ENCODE data around the gene SAPCD1.
A peak's percentile ranks its signal among the peaks of the same experiment; 100 is the strongest.

SAPCD1 gene

GRCh38 chr6:31725502-31726350, 36.7 kb upstream of the SAPCD1 start:
- TF ChIP-seq, protein P1, sequence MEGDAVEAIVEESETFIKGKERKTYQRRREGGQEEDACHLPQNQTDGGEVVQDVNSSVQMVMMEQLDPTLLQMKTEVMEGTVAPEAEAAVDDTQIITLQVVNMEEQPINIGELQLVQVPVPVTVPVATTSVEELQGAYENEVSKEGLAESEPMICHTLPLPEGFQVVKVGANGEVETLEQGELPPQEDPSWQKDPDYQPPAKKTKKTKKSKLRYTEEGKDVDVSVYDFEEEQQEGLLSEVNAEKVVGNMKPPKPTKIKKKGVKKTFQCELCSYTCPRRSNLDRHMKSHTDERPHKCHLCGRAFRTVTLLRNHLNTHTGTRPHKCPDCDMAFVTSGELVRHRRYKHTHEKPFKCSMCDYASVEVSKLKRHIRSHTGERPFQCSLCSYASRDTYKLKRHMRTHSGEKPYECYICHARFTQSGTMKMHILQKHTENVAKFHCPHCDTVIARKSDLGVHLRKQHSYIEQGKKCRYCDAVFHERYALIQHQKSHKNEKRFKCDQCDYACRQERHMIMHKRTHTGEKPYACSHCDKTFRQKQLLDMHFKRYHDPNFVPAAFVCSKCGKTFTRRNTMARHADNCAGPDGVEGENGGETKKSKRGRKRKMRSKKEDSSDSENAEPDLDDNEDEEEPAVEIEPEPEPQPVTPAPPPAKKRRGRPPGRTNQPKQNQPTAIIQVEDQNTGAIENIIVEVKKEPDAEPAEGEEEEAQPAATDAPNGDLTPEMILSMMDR (IDR thresholded peaks at IDR 0.05; ENCODE audit: low read depth, low read length, missing control alignments), result no peak
- H3K4me3 ChIP-seq (ENCODE audit: low read depth, low read length), result no peak overlapping the region
- DNase-seq (ENCODE audit: low read depth), result no peak

DNA sequence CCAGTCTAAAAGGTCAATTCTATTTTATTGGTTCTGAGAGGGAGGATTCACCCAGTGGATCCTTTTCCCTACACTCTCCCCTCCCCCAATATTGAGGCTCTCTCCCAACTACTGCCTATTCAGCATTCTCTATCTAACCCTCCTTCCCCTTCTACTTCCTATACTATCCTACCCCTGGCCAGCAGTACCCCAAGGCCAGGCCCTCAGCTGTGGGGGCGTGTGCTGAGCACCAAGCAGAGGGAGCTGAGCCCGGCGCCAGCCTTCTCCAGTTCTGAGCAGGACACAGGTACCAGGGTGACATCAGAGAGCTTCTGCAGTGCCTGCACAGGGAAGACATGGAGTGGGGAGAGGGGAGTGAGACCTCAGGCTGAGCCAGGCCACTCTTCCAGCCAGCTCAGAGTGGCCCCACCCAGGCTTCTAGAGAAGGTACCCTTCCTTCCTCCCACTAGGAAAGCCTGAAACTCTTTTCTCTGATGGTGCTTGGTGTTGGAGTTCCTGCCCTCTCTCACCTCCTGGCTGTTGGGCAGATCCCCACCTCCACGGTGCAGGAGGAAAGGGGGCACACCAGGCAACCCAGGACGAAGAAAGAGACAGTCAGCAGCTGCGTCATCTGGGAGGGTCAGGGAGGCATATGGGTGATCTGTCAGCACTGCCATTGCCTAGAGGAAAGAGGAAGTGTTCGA, 35.3 kb upstream of the SAPCD1 start:
- DNase-seq (ENCODE audit: low read depth), result no peak
- no peak overlapping the region for H3K4me3 ChIP-seq (ENCODE audit: low read depth, low read length)
- TF ChIP-seq, protein P1 (IDR thresholded peaks at IDR 0.05; ENCODE audit: low read depth, low read length, missing control alignments), result no peak

DNA sequence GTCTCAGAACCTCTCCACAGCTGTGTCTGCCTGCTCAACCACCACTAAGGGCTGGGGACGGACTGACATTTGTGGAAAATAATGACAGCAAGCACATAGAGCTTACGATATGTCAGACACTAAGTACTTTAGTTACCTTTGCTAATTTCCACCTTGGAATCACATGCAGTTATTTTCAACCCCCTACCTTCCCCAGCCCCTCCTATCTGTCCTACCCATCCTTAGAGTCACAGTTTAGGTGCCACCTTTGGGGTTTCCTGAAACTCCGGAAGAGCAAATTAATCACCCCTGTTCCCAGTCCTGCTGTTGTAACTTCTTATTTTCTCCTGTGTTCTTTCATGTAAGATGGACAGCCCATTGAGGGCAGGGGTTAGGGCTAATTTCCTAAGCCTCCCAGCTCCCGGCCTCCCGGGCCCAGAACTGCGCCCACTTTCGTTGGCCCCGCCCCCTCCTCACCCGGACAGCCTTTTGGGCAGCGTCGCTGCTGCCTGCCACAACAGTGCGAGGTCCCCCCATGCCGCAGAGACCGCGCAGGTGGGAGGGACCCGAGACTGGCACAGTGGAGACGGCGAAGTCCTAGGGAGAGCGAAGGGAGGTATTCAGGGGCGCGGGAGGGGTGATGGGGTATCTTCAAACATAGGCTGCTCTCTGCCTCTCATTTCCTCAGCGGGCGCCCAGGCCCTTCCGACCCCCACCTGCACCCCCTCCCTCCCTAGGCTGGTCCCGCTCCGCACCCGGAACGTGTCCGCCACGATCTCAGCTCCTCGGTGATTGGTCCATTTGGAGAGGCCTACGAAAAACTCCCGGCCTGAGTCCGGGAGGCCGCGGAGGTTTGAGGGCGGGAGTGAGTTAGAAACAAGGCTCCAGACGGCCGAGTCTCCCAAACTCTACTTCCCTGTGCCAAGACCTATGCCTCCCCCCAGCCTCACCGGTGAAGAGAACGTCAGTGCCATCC, 34.5 kb upstream of the SAPCD1 start:
- TF ChIP-seq, protein P1 (IDR thresholded peaks at IDR 0.05; ENCODE audit: low read depth, low read length, missing control alignments), result no peak
- H3K4me3 ChIP-seq (ENCODE audit: low read depth, low read length), result no peak overlapping the region
- peak; percentile 70 for DNase-seq (ENCODE audit: low read depth)

GRCh38 chr6:31728767-31729514, 33.5 kb upstream of the SAPCD1 start, which contains the start of gene DDAH2:
Gene DDAH2 (minus strand): TSS chr6:31729299. CDS start chr6:31729161, 138 bp downstream.
- TF ChIP-seq, protein P1 (IDR thresholded peaks at IDR 0.05; ENCODE audit: low read depth, low read length, missing control alignments), result peak; percentile 82
- DNase-seq (ENCODE audit: low read depth), result no peak
- H3K4me3 ChIP-seq (ENCODE audit: low read depth, low read length), result peak within 1 kb of the TSS; percentile 51

DNA sequence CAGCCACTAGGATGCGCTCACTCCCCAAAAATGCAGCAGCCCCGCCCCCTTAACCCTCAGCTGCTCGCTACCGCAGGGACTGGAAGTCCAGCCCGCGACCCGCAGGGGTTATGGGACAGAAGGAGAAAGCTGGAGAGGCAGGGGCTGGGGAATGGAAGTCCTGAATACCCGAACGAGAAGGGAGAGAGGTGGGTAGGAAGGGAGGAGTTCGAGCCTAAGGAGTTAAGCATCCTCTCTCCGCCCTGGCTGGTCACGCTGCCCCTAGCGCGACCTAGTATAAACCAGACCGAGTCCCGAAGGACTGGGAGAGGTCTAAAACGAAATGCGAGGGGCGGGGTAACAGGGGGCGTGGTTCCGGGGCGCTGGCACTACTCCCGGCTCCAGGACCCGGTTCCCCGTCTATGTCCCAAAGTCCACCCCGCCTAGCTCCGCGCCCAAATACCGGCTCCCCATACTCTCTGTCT, 32.9 kb upstream of the SAPCD1 start:
- H3K4me3 ChIP-seq (ENCODE audit: low read depth, low read length), result peak overlapping the region; percentile 51
- DNase-seq (ENCODE audit: low read depth), result no peak
- TF ChIP-seq, protein P1 (IDR thresholded peaks at IDR 0.05; ENCODE audit: low read depth, low read length, missing control alignments), result no peak

Measured in GM12864 (cell line).